Gastroesophageal sphincter (tissue), 3 donors: ENCODE measurements around the gene DDX42.

ENCODE experiments used
- CTCF ChIP-seq, 4 experiments: fragments of 200-600 bp in 2 of 4; fragments of 450-650 bp in 2 of 4; sonication (generic) in 1 of 4; IDR thresholded peaks; one replicate each; pipeline ENCODE4 v1.5.1; 2017 to 2019; ENCODE audit warnings: antibody characterized with exemption in 4 of 4, mild to moderate bottlenecking in 2 of 4, moderate library complexity in 2 of 4
- EP300 ChIP-seq: sonication (generic); formaldehyde crosslinking; IDR thresholded peaks from one replicate; pipeline ENCODE4 v1.6.1; 2017; ENCODE audit warnings: antibody characterized with exemption, mild to moderate bottlenecking
- POLR2A ChIP-seq, 2 donors: fragments of 450-650 bp; IDR thresholded peaks; one replicate each; pipeline ENCODE4 v1.6.1; 2017; ENCODE audit warnings: antibody characterized with exemption in 2 of 2, mild to moderate bottlenecking in 2 of 2, moderate library complexity in 1 of 2
- POLR2AphosphoS5 ChIP-seq: sonication (generic); formaldehyde crosslinking; IDR thresholded peaks from one replicate; pipeline ENCODE4 v1.6.1; 2017; ENCODE audit warnings: antibody characterized with exemption

- TF ChIP-seq POLR2A (IDR thresholded peaks at IDR 0.05): no peak
- TF ChIP-seq EP300: no peak
- no peak for TF ChIP-seq CTCF (IDR thresholded peaks at IDR 0.05)
- TF ChIP-seq POLR2AphosphoS5: no peak
Observed at GRCh38 chr17:63832014-63832413, 58.0 kb downstream of the DDX42 start.
